NCI-H1048 (cell line): Measurements from ENCODE around the gene ABHD17C.

ENCODE experiments used
- DNase-seq: peaks from one replicate; lab custom pipeline; 2025; lab: John Stamatoyannopoulos, UW

ABHD17C gene

DNA sequence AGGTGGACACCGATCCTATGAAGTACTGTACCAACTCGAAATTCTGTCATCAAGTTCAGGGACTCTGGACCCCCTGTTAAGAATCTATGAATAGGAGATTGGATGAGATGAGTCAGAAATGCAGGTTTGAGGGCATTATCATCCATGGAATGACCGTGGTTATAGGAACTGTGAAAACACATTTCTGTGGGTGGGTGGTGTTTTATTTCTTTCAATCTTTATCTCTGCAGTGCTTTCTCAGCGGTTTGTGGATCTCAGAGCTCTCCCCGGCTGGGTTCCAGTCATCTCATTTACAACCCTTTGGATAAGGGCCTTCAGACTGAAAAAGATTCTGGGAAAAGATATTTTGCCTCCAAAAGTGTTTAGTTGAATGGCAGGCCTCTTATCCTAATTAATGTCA, 5.4 kb upstream of the ABHD17C start:
- no peak for DNase-seq

DNA sequence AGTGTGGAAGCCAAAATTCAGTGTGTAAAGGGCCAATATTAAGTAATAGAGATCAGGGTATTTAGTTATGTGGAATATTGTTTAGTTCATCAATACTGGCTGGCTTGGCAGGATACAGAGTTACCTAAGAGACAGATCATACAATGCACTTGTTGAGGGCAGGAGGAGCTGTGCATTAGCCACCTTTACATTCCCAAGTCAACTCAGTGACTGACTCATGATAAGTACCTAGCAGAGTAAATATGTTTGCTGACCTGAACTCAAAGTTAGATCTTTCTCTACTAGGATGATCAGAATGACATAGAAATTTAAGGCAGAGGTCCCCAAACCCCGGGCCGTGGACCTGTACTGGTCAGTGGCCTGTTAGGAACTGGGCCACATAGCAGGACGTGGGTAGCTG, 3.5 kb upstream of the ABHD17C start:
- no peak for DNase-seq

DNA sequence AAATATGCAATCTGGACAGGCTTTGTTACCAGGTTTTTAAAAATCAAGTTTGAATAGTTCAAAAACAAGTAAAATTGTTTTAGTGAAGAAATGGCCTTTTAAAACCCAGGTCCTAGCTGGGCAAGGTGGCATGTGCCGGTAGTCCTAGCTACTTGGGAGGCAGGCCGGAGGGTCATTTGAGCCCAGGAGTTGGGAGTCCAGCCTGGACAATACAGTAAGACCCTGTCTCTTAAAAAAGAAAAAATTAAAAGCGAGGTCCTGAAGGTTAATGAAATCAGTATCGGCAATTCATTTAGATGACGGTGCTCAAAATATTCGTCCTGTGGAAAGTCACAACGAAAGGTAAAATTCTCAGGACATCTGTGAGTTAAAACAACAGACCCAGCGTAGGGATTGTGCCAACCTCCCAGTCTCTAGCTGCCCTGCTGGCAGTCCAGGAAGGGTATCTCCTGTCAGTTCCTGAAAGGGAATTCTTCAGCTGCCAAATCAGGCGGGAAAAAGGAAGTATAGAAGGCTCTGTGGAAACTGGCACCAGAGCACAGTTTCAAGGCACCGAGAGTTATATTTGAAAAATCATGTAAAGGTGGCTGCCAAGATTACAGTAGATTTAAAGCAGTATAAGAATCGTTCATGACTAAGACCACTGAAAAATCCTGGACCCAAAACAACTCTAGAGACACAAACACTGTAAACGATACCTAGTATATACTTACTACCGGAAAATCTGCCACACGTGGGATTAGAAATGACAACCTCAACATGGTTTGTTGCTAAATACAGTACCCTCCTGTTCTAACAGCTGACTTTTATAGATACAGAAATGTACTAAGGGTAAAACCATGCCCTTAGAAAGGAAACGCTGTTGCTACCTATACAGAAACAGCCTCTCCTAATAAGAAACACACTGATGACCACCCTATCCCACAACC, 1.2 kb upstream of the ABHD17C start:
- no peak for DNase-seq

DNA sequence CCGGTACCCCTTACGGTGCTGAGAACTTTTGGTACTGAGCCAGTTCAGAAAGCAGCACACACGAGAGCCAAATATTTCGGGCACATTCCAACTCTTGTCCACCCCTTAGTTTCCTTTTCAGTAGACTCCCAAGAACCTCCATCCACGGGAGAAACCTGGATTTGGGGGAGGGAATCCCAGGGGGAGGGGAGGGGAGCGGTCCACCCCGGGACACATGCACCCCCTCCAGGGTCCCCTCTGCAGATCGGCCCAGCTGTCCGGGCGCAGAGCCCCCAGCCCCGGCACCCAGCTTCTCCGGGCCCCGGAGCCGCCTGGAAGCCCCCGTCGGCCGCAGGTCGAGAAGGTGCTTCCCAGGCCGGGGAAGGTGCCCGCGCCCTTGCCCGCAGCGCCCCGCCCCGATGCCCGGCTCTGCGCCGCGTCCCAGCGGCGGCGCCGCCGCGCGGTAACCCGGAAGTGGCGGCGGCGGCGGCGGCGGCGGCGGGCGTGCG, 455 bp upstream of the ABHD17C start:
- DNase-seq = no peak

- DNase-seq = no peak
Measured at GRCh38 chr15:80695911-80696661, 976 bp downstream of the ABHD17C start.

GRCh38 chr15:80697075-80697685, 2.1 kb downstream of the ABHD17C start:
- DNase-seq = no peak

GRCh38 chr15:80698676-80699075, 3.6 kb downstream of the ABHD17C start:
- no peak for DNase-seq

DNA sequence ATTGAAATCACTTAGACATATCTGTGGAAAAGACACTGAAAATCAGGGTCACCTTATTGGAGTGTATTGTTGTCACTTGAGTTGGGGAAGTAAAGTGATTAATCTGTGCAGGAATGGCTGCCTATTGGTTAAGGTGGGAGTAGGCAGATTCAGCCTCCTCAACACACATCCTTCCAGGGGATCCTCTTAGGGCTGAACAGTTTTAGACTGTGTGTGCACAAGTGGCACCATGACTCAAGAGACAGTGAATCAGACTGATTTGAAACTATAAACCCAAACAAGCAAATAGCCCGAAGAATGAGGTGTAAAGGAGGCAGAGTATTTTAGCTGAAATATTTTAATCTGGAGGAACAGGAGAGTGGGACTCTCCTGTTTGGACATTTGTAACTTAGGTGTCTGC, 4.9 kb downstream of the ABHD17C start:
- no peak for DNase-seq

GRCh38 chr15:80701676-80702311, 6.7 kb downstream of the ABHD17C start:
- DNase-seq = no peak

DNA sequence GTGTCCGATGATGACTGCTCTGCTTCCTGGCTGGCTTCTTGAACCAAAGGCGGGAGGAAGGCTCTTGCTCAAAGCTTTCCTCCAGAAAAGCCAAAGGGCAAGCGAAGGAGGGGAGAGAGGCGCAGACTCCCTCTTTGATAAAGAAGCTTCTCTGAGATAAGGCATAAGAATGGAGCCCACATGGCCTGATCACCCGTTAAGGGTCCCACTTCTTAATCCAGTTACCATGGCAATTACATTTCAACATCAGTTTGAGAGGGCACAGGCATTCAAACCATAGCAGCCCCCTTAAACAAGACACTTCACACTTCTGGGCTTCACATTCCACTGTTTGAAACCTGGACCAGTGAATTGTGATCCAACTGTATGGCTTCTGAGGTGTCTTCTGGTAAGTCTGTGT, 8.0 kb downstream of the ABHD17C start:
- DNase-seq = no peak

DNA sequence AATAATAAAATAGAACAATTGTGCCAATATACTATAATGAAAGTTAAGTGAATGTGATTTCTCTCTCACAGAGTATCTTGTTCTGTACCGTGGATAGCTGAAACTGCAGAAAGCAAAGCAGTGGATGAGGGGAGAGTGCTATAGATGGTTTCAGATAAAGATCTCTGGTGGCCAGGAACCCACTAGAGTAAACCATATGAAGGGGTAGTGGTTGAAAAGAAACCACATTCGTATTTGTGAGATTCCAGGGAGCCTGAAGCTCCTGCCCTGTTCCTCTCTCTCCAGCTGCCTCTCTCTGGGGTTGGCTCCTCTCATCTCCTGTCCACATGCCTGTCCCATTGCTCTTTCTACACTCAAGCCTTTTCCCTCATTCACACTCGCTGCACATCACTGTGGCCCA, 8.9 kb downstream of the ABHD17C start:
- DNase-seq = no peak

DNA sequence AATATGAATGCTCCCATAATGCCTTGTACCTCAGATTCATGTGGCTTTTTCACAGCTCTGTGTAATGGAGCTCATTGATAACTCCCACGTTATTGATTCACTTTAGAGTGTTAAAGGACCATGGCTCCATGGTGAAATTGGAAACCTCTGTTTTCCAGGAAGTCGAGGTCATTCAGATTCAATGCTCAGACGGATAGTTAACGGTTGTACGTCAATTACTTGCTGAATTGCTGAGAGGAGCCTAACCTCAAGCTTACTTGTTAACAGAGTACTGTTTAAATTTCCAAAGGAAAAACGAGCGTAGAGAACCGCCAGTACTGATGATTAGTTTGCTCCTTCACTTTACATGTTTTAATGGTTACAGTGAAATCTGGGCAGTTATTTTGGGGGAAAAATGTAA, 11.1 kb downstream of the ABHD17C start:
- no peak for DNase-seq

GRCh38 chr15:80709542-80709941, 14.4 kb downstream of the ABHD17C start:
- no peak for DNase-seq

DNA sequence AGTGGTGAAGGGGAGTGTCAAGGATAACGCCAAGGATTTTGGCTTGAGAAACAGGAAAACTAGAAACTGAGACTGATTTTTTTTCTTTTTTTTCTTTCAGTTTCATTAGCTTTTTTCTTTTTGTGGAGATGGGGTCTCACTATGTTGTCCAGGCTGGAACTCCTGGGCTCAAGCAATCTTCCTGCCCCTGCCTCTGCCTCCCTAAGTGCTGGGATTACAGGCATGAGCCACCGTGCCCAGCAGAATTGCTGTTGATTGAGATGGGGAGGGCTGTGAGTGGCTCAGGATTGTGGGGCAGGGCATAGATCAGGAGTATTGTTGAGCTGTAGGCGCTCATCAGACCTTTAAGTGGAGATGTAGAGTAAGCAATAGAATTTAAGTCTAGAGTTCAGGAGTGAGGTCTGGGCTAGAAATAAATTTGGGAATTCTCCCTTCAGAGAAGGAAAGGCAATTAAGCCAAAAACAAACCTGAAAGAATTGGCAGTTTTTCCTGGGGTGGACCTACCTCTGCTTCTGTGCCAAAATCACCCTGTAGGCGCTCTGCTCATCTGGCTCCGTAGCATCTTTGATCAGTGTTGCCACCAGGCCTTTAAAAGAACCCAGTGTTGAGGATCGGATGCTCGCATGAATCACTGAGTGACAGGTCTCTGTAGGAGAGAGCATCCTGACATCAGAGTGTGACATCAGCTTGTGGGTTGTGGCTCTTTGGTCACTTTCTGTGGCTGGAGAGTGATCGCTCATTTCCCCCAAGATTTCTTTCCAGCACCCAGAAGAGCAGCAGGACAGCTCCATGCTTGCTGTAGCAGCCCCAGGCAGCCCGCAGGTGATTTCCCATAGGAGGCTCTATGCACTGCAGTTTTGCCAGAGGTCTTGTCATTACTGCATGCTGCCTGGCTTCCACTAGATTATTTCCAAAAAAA, 15.8 kb downstream of the ABHD17C start:
- DNase-seq = no peak

GRCh38 chr15:80711886-80712285, 16.8 kb downstream of the ABHD17C start:
- no peak for DNase-seq

GRCh38 chr15:80712956-80713355, 17.8 kb downstream of the ABHD17C start:
- no peak for DNase-seq

DNA sequence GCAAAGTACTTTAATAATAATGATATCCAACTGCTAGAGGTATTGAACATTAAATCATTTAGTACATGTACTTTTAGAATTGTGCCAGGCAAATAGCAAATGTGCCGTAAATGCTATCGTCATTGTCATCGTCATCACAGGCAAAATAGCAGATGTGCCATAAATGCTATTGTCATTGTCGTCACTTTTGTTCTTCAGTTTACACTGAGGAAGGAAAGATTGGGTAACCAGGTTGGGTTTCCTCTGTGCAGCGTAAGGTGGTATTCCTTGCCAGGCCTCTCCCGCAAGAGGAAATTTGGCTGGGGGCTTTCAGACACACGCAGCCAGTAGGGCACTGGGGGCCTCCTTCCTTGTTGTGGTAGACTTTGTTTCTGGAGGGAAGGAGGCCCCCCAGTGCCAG, 26.4 kb downstream of the ABHD17C start:
- no peak for DNase-seq

GRCh38 chr15:80722811-80723210, 27.7 kb downstream of the ABHD17C start:
- no peak for DNase-seq

DNA sequence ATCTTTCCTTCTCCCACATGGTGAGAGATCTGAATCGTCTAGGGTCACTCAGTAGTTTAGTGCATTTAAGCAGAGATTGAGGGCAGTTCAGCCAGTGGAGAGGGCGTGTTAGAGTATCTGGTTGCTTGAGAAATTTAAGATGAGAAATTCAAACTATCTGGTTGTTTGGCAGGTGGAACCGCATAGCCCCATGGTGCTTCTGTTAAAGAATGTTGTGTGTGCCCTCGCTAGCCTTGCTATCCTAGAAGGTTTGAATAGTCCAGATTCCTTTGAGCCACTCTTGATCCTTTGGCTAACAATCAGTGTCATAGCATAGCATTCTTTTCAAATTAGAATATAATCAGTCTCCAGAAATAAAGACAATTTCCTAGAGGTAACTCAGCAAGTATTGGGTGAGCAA, 32.1 kb downstream of the ABHD17C start:
- no peak for DNase-seq

- no peak for DNase-seq
Measured at GRCh38 chr15:80727596-80727995, 32.5 kb downstream of the ABHD17C start.

DNA sequence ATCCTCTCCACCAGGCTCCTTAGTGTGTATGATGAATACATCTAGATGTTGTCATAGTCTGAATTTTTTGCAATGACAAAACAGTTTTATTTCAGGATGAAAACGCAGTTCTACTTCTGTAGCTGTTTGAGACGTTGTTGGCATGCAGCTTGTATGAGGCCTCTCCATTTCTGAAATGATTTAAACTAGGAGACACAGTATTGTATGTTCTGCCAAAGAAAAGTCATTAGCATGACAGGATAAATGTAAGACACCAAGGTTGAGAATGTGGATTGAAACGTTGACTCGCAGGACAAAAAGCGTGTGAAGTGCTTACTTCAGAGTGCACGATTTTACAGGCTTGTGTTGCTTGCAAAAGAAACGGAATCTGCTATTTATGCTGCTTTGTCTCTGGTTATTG, 35.3 kb downstream of the ABHD17C start:
- no peak for DNase-seq
